Lower leg skin (tissue), 3 donors: ENCODE data around the gene RCAN1.

ENCODE experiments used
- CTCF ChIP-seq, 3 donors: fragments of 450-650 bp; IDR thresholded peaks; one replicate each; pipeline ENCODE4 v1.5.1; 2016; ENCODE audit warnings: antibody characterized with exemption in 3 of 3, mild to moderate bottlenecking in 3 of 3, moderate library complexity in 2 of 3
- POLR2A ChIP-seq, 2 donors: fragments of 450-650 bp; IDR thresholded peaks; one replicate each; pipeline ENCODE4 v1.6.1; 2016 to 2017; ENCODE audit warnings: antibody characterized with exemption in 2 of 2, mild to moderate bottlenecking in 1 of 2, moderate library complexity in 1 of 2

- no peak for TF ChIP-seq CTCF (IDR thresholded peaks at IDR 0.05)
- no peak for TF ChIP-seq POLR2A (IDR thresholded peaks at IDR 0.05)
These were observed 113.2 kb downstream of the RCAN1 start for GRCh38 chr21:34501716-34502115.
